RKO (cell line): Measurements from ENCODE around the gene SDSL.

Experiments
- DNase-seq: peaks from one replicate; pipeline ENCODE4 v3.0.0-alpha.2; 2016; ENCODE audit warnings: low spot score

Gene SDSL

DNA sequence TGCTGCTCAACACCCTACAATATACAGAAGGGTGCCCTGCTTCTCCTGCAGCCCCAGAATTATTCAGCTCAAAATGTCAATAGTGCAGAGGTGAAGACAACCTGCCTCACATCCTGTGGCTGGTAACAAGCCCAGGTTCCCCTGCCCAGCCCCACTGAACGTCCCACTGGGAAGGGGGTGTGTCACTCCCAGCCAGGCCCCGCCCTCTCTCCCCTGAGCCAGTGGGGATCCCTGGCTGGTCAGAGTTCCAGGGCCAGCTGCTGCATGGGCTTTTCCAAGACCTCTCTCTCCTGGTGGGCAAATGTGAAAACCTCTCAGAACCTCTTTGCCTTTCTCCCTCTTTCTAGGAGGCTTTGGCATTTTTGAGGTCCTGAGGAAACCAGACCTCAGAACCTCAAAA lies 63.1 kb downstream of the SDSL start:
- DNase-seq = no peak

DNA sequence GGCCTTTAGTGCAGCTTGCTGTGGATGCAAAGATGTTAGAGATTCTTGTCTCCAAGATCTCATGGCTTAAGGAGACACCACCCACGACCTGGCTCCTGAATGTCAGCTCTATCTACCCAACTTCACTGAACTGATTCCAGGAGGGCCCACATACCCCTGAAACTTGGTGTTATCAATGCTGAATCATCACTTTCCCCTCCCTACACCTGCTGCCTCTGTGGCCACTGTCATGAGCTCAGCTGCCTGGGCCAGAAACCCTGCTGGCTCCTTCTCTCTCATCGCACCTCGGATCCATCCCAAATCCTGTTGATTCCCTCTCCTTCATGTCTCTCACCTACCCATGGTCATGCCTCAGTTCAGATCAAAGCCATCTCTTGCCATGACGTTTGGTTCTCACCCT lies 64.5 kb downstream of the SDSL start:
- no peak for DNase-seq
